ENCODE results near the gene BUD23. TPM values are rescaled to one million over a fixed set of nuclear protein-coding genes. Genes with fewer than 3 reads are reported as not detected.

Gene BUD23
- total RNA-seq, 1 donor from 2014 or later, result 58.8 TPM

- no peak for TF ChIP-seq CTCF (IDR thresholded peaks at IDR 0.05; ENCODE audit: unreplicated experiment)
- Mint-ChIP-seq H3K27ac (peak overlapping the region; percentile 94), H3K36me3 (ENCODE audit: insufficient read depth) (peaks cover 10% of the 10 kb centered on the region), H3K27me3 (no peaks in the 10 kb centered on the region), H3K4me3 (ENCODE audit: low read depth) (peak overlapping the region; percentile 99), H3K9me3 (ENCODE audit: low read depth) (no peaks in the 10 kb centered on the region), H3K4me1 (ENCODE audit: low read depth) (peaks cover 23% of the 10 kb centered on the region)
- DNase-seq (ENCODE audit: low spot score, unreplicated experiment), result no peak
These were observed 644 bp downstream of the BUD23 start for GRCh38 chr7:73683788-73684693.

GRCh38 chr7:73685311-73685710 lies 1.9 kb downstream of the BUD23 start:
- peaks cover 23% of the 10 kb centered on the region for H3K4me1 Mint-ChIP-seq (ENCODE audit: low read depth)
- no peak for TF ChIP-seq CTCF (IDR thresholded peaks at IDR 0.05; ENCODE audit: unreplicated experiment)
- H3K4me3 Mint-ChIP-seq (ENCODE audit: low read depth), result peak overlapping the region; percentile 58
- no peak overlapping the region for H3K27ac Mint-ChIP-seq
- no peaks in the 10 kb centered on the region for H3K27me3 Mint-ChIP-seq
- no peak for DNase-seq (ENCODE audit: low spot score, unreplicated experiment)
- H3K9me3 Mint-ChIP-seq (ENCODE audit: low read depth), result no peaks in the 10 kb centered on the region
- H3K36me3 Mint-ChIP-seq (ENCODE audit: insufficient read depth), result peaks cover 18% of the 10 kb centered on the region

GRCh38 chr7:73688288-73688687 lies 4.9 kb downstream of the BUD23 start:
- no peak for TF ChIP-seq CTCF (IDR thresholded peaks at IDR 0.05; ENCODE audit: unreplicated experiment)
- no peak overlapping the region for H3K4me3 Mint-ChIP-seq (ENCODE audit: low read depth)
- peaks cover 26% of the 10 kb centered on the region for H3K36me3 Mint-ChIP-seq (ENCODE audit: insufficient read depth)
- DNase-seq (ENCODE audit: low spot score, unreplicated experiment), result no peak
- no peaks in the 10 kb centered on the region for H3K27me3 Mint-ChIP-seq
- H3K4me1 Mint-ChIP-seq (ENCODE audit: low read depth), result peaks cover 5% of the 10 kb centered on the region
- no peaks in the 10 kb centered on the region for H3K9me3 Mint-ChIP-seq (ENCODE audit: low read depth)
- H3K27ac Mint-ChIP-seq, result no peak overlapping the region

GRCh38 chr7:73690646-73691045 lies 7.2 kb downstream of the BUD23 start:
- Mint-ChIP-seq H3K27me3 (no peaks in the 10 kb centered on the region), H3K4me3 (ENCODE audit: low read depth) (no peak overlapping the region), H3K27ac (no peak overlapping the region), H3K9me3 (ENCODE audit: low read depth) (no peaks in the 10 kb centered on the region), H3K4me1 (ENCODE audit: low read depth) (no peaks in the 10 kb centered on the region), H3K36me3 (ENCODE audit: insufficient read depth) (peaks cover 34% of the 10 kb centered on the region)
- DNase-seq (ENCODE audit: low spot score, unreplicated experiment), result no peak
- TF ChIP-seq CTCF (IDR thresholded peaks at IDR 0.05; ENCODE audit: unreplicated experiment), result no peak

- no peaks in the 10 kb centered on the region for H3K9me3 Mint-ChIP-seq (ENCODE audit: low read depth)
- H3K27ac Mint-ChIP-seq, result no peak overlapping the region
- no peaks in the 10 kb centered on the region for H3K4me1 Mint-ChIP-seq (ENCODE audit: low read depth)
- no peak for DNase-seq (ENCODE audit: low spot score, unreplicated experiment)
- no peak for TF ChIP-seq CTCF (IDR thresholded peaks at IDR 0.05; ENCODE audit: unreplicated experiment)
- peaks cover 23% of the 10 kb centered on the region for H3K36me3 Mint-ChIP-seq (ENCODE audit: insufficient read depth)
- no peak overlapping the region for H3K4me3 Mint-ChIP-seq (ENCODE audit: low read depth)
- no peaks in the 10 kb centered on the region for H3K27me3 Mint-ChIP-seq
These were observed 13.0 kb downstream of the BUD23 start for GRCh38 chr7:73696372-73696771.

Data from progenitor cell of endocrine pancreas (in vitro differentiated cells).